ENCODE data around the gene RIMBP3C.

- TF ChIP-seq POLR2A (IDR thresholded peaks at IDR 0.05) (no peak), CTCF (IDR thresholded peaks at IDR 0.05) (no peak), POLR2AphosphoS5 (IDR thresholded peaks at IDR 0.05) (peak; percentile 50 to 88 (median 67))
Observed at GRCh38 chr22:21567456-21568346, 16.4 kb upstream of the RIMBP3C start, which contains the start of gene UBE2L3.

All from breast epithelium (tissue), 3 donors.